Thyroid gland (tissue), 4 donors: ENCODE data around the gene COL23A1. TPM values are rescaled to one million over a fixed set of nuclear protein-coding genes. Genes with fewer than 3 reads are reported as not detected.
A peak's percentile ranks its signal among the peaks of the same experiment; 100 is the strongest.

Experiments
- DNase-seq, 2 donors: peaks; one replicate each; pipeline ENCODE4 v3.0.0-alpha.2; 2019
- H3K27ac ChIP-seq, 3 donors: fragments of 200-600 bp; sonication (generic); 1 replicate in 2 of 3; 2 replicates in 1 of 3; pipeline ENCODE4 v1.5.1; 2016 to 2019; ENCODE audit warnings: mild to moderate bottlenecking in 1 of 3, moderate library complexity in 1 of 3
- H3K27me3 ChIP-seq: fragments of 200-600 bp; sonication (generic); one replicate; pipeline ENCODE4 v1.5.1; 2019
- H3K36me3 ChIP-seq, 2 donors: fragments of 200-600 bp; sonication (generic); one replicate each; pipeline ENCODE4 v1.5.1; 2016 to 2019
- H3K4me1 ChIP-seq, 2 donors: fragments of 200-600 bp; sonication (generic); one replicate each; pipeline ENCODE4 v1.5.1; 2017 to 2019
- H3K4me3 ChIP-seq, 3 donors: fragments of 200-600 bp; sonication (generic); replicated peaks in 1 of 3; 1 replicate in 2 of 3; 2 replicates in 1 of 3; pipeline ENCODE4 v1.5.1; 2016; ENCODE audit warnings: mild to moderate bottlenecking in 1 of 3
- H3K9me3 ChIP-seq: fragments of 200-600 bp; sonication (generic); one replicate; pipeline ENCODE4 v1.5.1; 2017
- CTCF ChIP-seq, 6 experiments: fragments of 200-600 bp in 3 of 6; fragments of 450-650 bp in 3 of 6; sonication (generic) in 3 of 6; IDR thresholded peaks; one replicate each; pipeline ENCODE4 v1.5.1; 2016 to 2019; ENCODE audit warnings: antibody characterized with exemption in 6 of 6, mild to moderate bottlenecking in 2 of 6, inconsistent platforms in 1 of 6, moderate library complexity in 1 of 6
- POLR2A ChIP-seq, 2 donors: fragments of 450-650 bp; IDR thresholded peaks; one replicate each; pipeline ENCODE4 v1.6.1; 2017; ENCODE audit warnings: antibody characterized with exemption in 2 of 2, mild to moderate bottlenecking in 2 of 2, moderate library complexity in 1 of 2
- WGBS, 2 donors: methylation state at CpG; one replicate each; pipeline ENCODE4 v1.1.5; 2017; 5-methylcytosine and 5-hydroxymethylcytosine counted together
- intact Hi-C: fragments of 100-400 bp; cut with DNase I; formaldehyde crosslinking; loops from one replicate; pipeline ENCODE4 v1.15.1; 2023
- total RNA-seq, 4 donors: library from RNA; depleted of rRNA; stranded (reverse); fragments of >200 nt; gene quantifications; one replicate each; pipeline ENCODE4 v1.2.3, GENCODE V29; 2016

Gene COL23A1
- total RNA-seq, 4 donors from 2014 or later, result 76.6 to 108 (median 95.7) TPM

- TF ChIP-seq CTCF (IDR thresholded peaks at IDR 0.05) (no peak), POLR2A (IDR thresholded peaks at IDR 0.05) (no peak)
- no peaks in the 10 kb centered on the region for H3K27me3 ChIP-seq
- no peak for DNase-seq
- no peaks in the 10 kb centered on the region for H3K9me3 ChIP-seq
- peaks cover 21 to 26% of the 10 kb centered on the region in 2 donors for H3K4me1 ChIP-seq
- H3K36me3 ChIP-seq, result peaks cover 40 to 43% of the 10 kb centered on the region in 2 donors
- intact Hi-C loops, result no loop called here
- WGBS, 2 donors, result 55 to 59% methylated on average over 12 of the region's 12 CpGs
- H3K4me3 ChIP-seq, result peak overlapping the region in 1 of 3 donors; percentile 99
- H3K27ac ChIP-seq, result no peak overlapping the region
Measured at GRCh38 chr5:178206166-178207101, 383.8 kb downstream of the COL23A1 start.

GRCh38 chr5:178205749-178206047 lies 384.5 kb downstream of the COL23A1 start:
- DNase-seq, result no peak
- Histone ChIP-seq H3K36me3 (peaks cover 33 to 36% of the 10 kb centered on the region in 2 donors), H3K27me3 (no peaks in the 10 kb centered on the region), H3K4me3 (peak overlapping the region; percentile 78 to 99 (median 94)), H3K27ac (peak overlapping the region in 2 of 3 donors; percentile 63 to 86), H3K4me1 (peaks cover 21 to 26% of the 10 kb centered on the region in 2 donors), H3K9me3 (no peaks in the 10 kb centered on the region)
- intact Hi-C loops, result no loop called here
- TF ChIP-seq POLR2A (IDR thresholded peaks at IDR 0.05) (no peak), CTCF (IDR thresholded peaks at IDR 0.05) (no peak)
- WGBS, 2 donors, result 6 to 8% methylated on average over 5 of the region's 5 CpGs

- peaks cover 21 to 26% of the 10 kb centered on the region in 2 donors for H3K4me1 ChIP-seq
- no peaks in the 10 kb centered on the region for H3K27me3 ChIP-seq
- TF ChIP-seq CTCF (IDR thresholded peaks at IDR 0.05) (no peak), POLR2A (IDR thresholded peaks at IDR 0.05) (peak in 1 of 2 donors; percentile 64)
- WGBS, 2 donors, result 0 to 1% methylated on average over 1 to 16 of the region's 90 CpGs
- H3K9me3 ChIP-seq, result no peaks in the 10 kb centered on the region
- DNase-seq, result peak; percentile 83 to 87
- intact Hi-C loops, result no loop called here
- H3K36me3 ChIP-seq, result peaks cover 27 to 31% of the 10 kb centered on the region in 2 donors
- peak overlapping the region; percentile 78 to 99 (median 94) for H3K4me3 ChIP-seq
- H3K27ac ChIP-seq, result peak overlapping the region; percentile 50 to 86 (median 63)
Measured at GRCh38 chr5:178204935-178205748, 385.1 kb downstream of the COL23A1 start.

DNA sequence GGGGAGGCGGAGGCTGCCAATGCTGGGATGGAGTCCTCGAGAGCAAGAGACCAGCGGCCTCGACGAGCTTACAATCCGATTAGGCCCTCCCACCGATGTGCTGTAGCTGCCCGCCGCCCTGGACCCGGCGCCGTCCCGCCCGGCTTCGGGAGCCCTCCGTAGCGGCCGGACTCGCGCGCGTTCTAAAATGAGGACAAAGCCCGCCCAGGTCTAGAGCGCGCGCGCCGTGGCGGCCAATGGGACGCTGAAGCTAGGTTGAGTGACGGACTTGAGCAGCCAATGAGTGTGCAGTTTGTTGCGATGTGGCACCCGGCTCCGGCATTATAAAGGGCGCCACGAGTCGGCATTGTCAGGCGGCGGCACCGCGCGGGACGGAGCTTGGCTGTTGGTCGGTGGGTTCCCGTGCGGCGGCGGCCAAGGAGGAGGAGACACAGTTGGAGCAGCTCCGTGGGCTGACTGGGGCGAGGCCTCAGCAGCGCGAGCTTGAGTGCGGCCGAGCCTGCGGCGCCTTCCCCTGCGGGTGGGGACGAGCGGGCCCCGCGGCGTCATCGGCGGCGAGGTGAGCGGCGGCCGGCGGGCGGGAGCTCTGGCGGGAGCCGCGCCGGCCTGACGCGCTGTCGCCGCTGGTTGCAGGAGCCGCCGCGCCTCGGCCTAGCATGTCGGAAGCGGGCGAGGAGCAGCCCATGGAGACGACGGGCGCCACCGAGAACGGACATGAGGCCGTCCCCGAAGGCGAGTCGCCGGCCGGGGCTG lies 385.8 kb downstream of the COL23A1 start, which contains the start of gene HNRNPAB:
HNRNPAB (plus strand) TSS at position 352 of the 753 bp plus-strand sequence; CDS start at position 657, 305 bp downstream.
- intact Hi-C loops, result no loop called here

More for the DNA sequence above, 385.8 kb downstream of the COL23A1 start, which contains the start of gene HNRNPAB:
- peaks cover 21 to 26% of the 10 kb centered on the region in 2 donors for H3K4me1 ChIP-seq
- TF ChIP-seq POLR2A (IDR thresholded peaks at IDR 0.05), result peak; percentile 97 to 100
- no peak for TF ChIP-seq CTCF (IDR thresholded peaks at IDR 0.05)
- H3K9me3 ChIP-seq, result no peaks in the 10 kb centered on the region
- H3K27me3 ChIP-seq, result no peaks in the 10 kb centered on the region
- H3K4me3 ChIP-seq, result peak within 1 kb of the TSS; percentile 78 to 99 (median 94)
- WGBS, 2 donors, result 0% methylated on average over 24 of the region's 96 CpGs; no CpG with 5 or more reads in 1 of the 2 donors
- DNase-seq, result peak; percentile 94
- peaks cover 20 to 23% of the 10 kb centered on the region in 2 donors for H3K36me3 ChIP-seq
- peak within 1 kb of the TSS; percentile 50 to 86 (median 63) for H3K27ac ChIP-seq
